ENCODE data around the gene GAS2L3. TPM values are rescaled to one million over a fixed set of nuclear protein-coding genes. Genes with fewer than 3 reads are reported as not detected.
"Not testable (repeated sequence)": the region's sequence is repeated elsewhere in the genome, so short reads cannot be mapped to it uniquely, and the experiment has no call there.

Gene GAS2L3
- total RNA-seq, 2 experiments from 2014 or later, result 13.5 to 21.5 TPM

GRCh38 chr12:100555722-100556121 is 17.8 kb upstream of the GAS2L3 start:
- Histone ChIP-seq H3K36me3 (ENCODE audit: insufficient read depth, low read length) (no peaks in the 10 kb centered on the region), H3K4me1 (ENCODE audit: insufficient read depth, low read length, poor library complexity, severe bottlenecking) (no peaks in the 10 kb centered on the region), H3K9me3 (ENCODE audit: low read length) (no peaks in the 10 kb centered on the region), H3K9me2 (ENCODE audit: insufficient read depth, low read length) (no peaks in the 10 kb centered on the region), H3K79me2 (ENCODE audit: insufficient read depth, low read depth, low read length) (no peaks in the 10 kb centered on the region), H2AFZ (ENCODE audit: low read length) (no peak overlapping the region), H3K4me3 (ENCODE audit: low read depth, low read length, poor library complexity, severe bottlenecking) (no peak overlapping the region), H4K20me1 (ENCODE audit: insufficient read depth, low read length) (no peaks in the 10 kb centered on the region), H3K27ac (ENCODE audit: low read depth, low read length, poor library complexity, severe bottlenecking) (no peak overlapping the region), H3K4me2 (ENCODE audit: low read length) (no peak overlapping the region)
- intact Hi-C loops (cut with micrococcal nuclease; ENCODE audit: unreplicated experiment), result loop anchor here (2.0 kb wide), 1 partner anchor 321 kb away; no protein-coding TSS in a partner anchor
- ChIA-PET CTCF (ENCODE audit: unreplicated experiment) (no interaction called here), POLR2A (interaction anchor here (0.6 kb wide), 1 partner anchor 429 kb away, joined by 3 read pairs; no protein-coding TSS in a partner anchor)
- BruUV-seq (replicated peaks), result no TSS peak
- TF ChIP-seq EZH2phosphoT487 (IDR thresholded peaks at IDR 0.05; ENCODE audit: borderline replicate concordance, low read depth, low read length), result no peak
- no peak for TF ChIP-seq CTCF (conservative IDR thresholded peaks at IDR 0.05; ENCODE audit: low read length)
- DNase-seq (ENCODE audit: low spot score), result no peak

GRCh38 chr12:100557357-100557756 is 16.1 kb upstream of the GAS2L3 start:
- intact Hi-C loops (cut with micrococcal nuclease; ENCODE audit: unreplicated experiment), result no loop called here
- Histone ChIP-seq H3K4me1 (ENCODE audit: insufficient read depth, low read length, poor library complexity, severe bottlenecking) (no peaks in the 10 kb centered on the region), H4K20me1 (ENCODE audit: insufficient read depth, low read length) (no peaks in the 10 kb centered on the region), H3K36me3 (ENCODE audit: insufficient read depth, low read length) (no peaks in the 10 kb centered on the region), H3K9me2 (ENCODE audit: insufficient read depth, low read length) (no peaks in the 10 kb centered on the region), H3K9me3 (ENCODE audit: low read length) (no peaks in the 10 kb centered on the region), H3K27ac (ENCODE audit: low read depth, low read length, poor library complexity, severe bottlenecking) (no peak overlapping the region), H2AFZ (ENCODE audit: low read length) (no peak overlapping the region), H3K4me3 (ENCODE audit: low read depth, low read length, poor library complexity, severe bottlenecking) (no peak overlapping the region), H3K4me2 (ENCODE audit: low read length) (no peak overlapping the region), H3K79me2 (ENCODE audit: insufficient read depth, low read depth, low read length) (no peaks in the 10 kb centered on the region)
- DNase-seq (ENCODE audit: low spot score), result no peak
- ChIA-PET POLR2A (no interaction called here), CTCF (ENCODE audit: unreplicated experiment) (no interaction called here)
- TF ChIP-seq CTCF (conservative IDR thresholded peaks at IDR 0.05; ENCODE audit: low read length) (no peak), EZH2phosphoT487 (IDR thresholded peaks at IDR 0.05; ENCODE audit: borderline replicate concordance, low read depth, low read length) (no peak)
- no TSS peak for BruUV-seq (replicated peaks)

- H3K4me3 ChIP-seq (ENCODE audit: low read depth, low read length, poor library complexity, severe bottlenecking); CTCF ChIA-PET (ENCODE audit: unreplicated experiment): not testable (repeated sequence)
These were observed 14.2 kb upstream of the GAS2L3 start for GRCh38 chr12:100559261-100559660.

More at GRCh38 chr12:100559261-100559660, 14.2 kb upstream of the GAS2L3 start:
- H3K79me2 ChIP-seq (ENCODE audit: insufficient read depth, low read depth, low read length); H4K20me1 ChIP-seq (ENCODE audit: insufficient read depth, low read length); H3K9me3 ChIP-seq (ENCODE audit: low read length); intact Hi-C loops (cut with micrococcal nuclease; ENCODE audit: unreplicated experiment); H3K27ac ChIP-seq (ENCODE audit: low read depth, low read length, poor library complexity, severe bottlenecking); BruUV-seq (replicated peaks); H3K9me2 ChIP-seq (ENCODE audit: insufficient read depth, low read length); H3K36me3 ChIP-seq (ENCODE audit: insufficient read depth, low read length); POLR2A ChIA-PET; DNase-seq (ENCODE audit: low spot score); H2AFZ ChIP-seq (ENCODE audit: low read length); H3K4me1 ChIP-seq (ENCODE audit: insufficient read depth, low read length, poor library complexity, severe bottlenecking); H3K4me2 ChIP-seq (ENCODE audit: low read length): not testable (repeated sequence)

Data from OCI-LY7 (cell line).